Immature natural killer cell (primary cell): ENCODE data around the gene RPS28. TPM values are rescaled to one million over a fixed set of nuclear protein-coding genes. Genes with fewer than 3 reads are reported as not detected.
A peak's percentile ranks its signal among the peaks of the same experiment; 100 is the strongest.
"Not testable (repeated sequence)": the region's sequence is repeated elsewhere in the genome, so short reads cannot be mapped to it uniquely, and the experiment has no call there.

Experiments
- DNase-seq, 3 donors: peaks; one replicate each; pipeline ENCODE4 v3.0.0; 2022; ENCODE audit warnings: mixed read lengths in 1 of 3
- H3K27ac Mint-ChIP-seq, 6 donors: one replicate each; pipeline ENCODE4 v1.8.0; 2020; ENCODE audit warnings: mixed read lengths in 6 of 6, mild to moderate bottlenecking in 5 of 6, inconsistent platforms in 4 of 6, moderate library complexity in 3 of 6
- H3K27me3 Mint-ChIP-seq, 3 donors: one replicate each; pipeline ENCODE4 v1.8.0; 2020 to 2021; ENCODE audit warnings: low read depth in 3 of 3, mild to moderate bottlenecking in 3 of 3, mixed read lengths in 3 of 3, moderate library complexity in 3 of 3, inconsistent platforms in 1 of 3
- H3K36me3 Mint-ChIP-seq, 3 donors: one replicate each; pipeline ENCODE4 v1.8.0; 2020; ENCODE audit warnings: mixed read lengths in 3 of 3, inconsistent platforms in 2 of 3, mild to moderate bottlenecking in 2 of 3
- H3K4me1 Mint-ChIP-seq, 2 donors: one replicate each; pipeline ENCODE4 v1.8.0; 2020; ENCODE audit warnings: inconsistent platforms in 2 of 2, mild to moderate bottlenecking in 2 of 2, mixed read lengths in 2 of 2, moderate library complexity in 1 of 2
- H3K4me3 Mint-ChIP-seq, 5 donors: one replicate each; pipeline ENCODE4 v1.8.0; 2020; ENCODE audit warnings: mild to moderate bottlenecking in 5 of 5, mixed read lengths in 5 of 5, inconsistent platforms in 3 of 5, moderate library complexity in 3 of 5
- H3K9me3 Mint-ChIP-seq, 6 donors: one replicate each; pipeline ENCODE4 v1.8.0; 2020; ENCODE audit warnings: mild to moderate bottlenecking in 6 of 6, mixed read lengths in 6 of 6, inconsistent platforms in 4 of 6, moderate library complexity in 3 of 6
- polyA plus RNA-seq, 3 donors: library from polyadenylated mRNA; unstranded; fragments of 300-500 nt; fragmentation: Illumina TruSeq; gene quantifications; one replicate each; pipeline ENCODE4 v1.2.3, GENCODE V29; 2021

RPS28 gene
- polyA plus RNA-seq, 3 donors from 2014 or later = 690 to 1,852 (median 1,290) TPM

GRCh38 chr19:8341504-8341903, 20.2 kb downstream of the RPS28 start:
- not testable (repeated sequence) for DNase-seq, H3K36me3 Mint-ChIP-seq, H3K9me3 Mint-ChIP-seq, H3K27me3 Mint-ChIP-seq
- peak overlapping the region; percentile 76 to 93 (median 88) for H3K27ac Mint-ChIP-seq
- peak overlapping the region; percentile 42 to 90 (median 71) for H3K4me3 Mint-ChIP-seq
- H3K4me1 Mint-ChIP-seq = peaks cover 21 to 25% of the 10 kb centered on the region in 2 donors

- Mint-ChIP-seq H3K27ac (peak overlapping the region; percentile 76 to 93 (median 88)), H3K4me1 (peaks cover 21 to 25% of the 10 kb centered on the region in 2 donors), H3K4me3 (peak overlapping the region; percentile 52 to 90 (median 75)), H3K9me3 (no peaks in the 10 kb centered on the region), H3K27me3 (peaks cover 4 to 9% (median 8%) of the 10 kb centered on the region in 3 donors), H3K36me3 (no peaks in the 10 kb centered on the region)
- DNase-seq = no peak
Measured at GRCh38 chr19:8342316-8342683, 21.0 kb downstream of the RPS28 start.

GRCh38 chr19:8342684-8343482, 21.6 kb downstream of the RPS28 start, which contains the start of gene KANK3:
TSS of gene KANK3 (minus strand) at chr19:8343262. CDS start at chr19:8337828, 5,434 bp downstream.
- Mint-ChIP-seq H3K9me3 (no peaks in the 10 kb centered on the region), H3K27ac (peak within 1 kb of the TSS; percentile 79 to 93 (median 88)), H3K27me3 (peaks cover 4 to 8% (median 6%) of the 10 kb centered on the region in 3 donors), H3K4me3 (peak within 1 kb of the TSS; percentile 86 to 90 (median 87)), H3K4me1 (peaks cover 19 to 25% of the 10 kb centered on the region in 2 donors), H3K36me3 (no peaks in the 10 kb centered on the region)
- DNase-seq = peak; percentile 93 to 95 (median 95)

- DNase-seq = no peak
- peaks cover 19 to 25% of the 10 kb centered on the region in 2 donors for H3K4me1 Mint-ChIP-seq
- peak overlapping the region; percentile 39 to 92 (median 86) for H3K27ac Mint-ChIP-seq
- H3K36me3 Mint-ChIP-seq = no peaks in the 10 kb centered on the region
- no peaks in the 10 kb centered on the region for H3K9me3 Mint-ChIP-seq
- peak overlapping the region; percentile 86 to 90 (median 87) for H3K4me3 Mint-ChIP-seq
- H3K27me3 Mint-ChIP-seq = peaks cover 0 to 8% (median 6%) of the 10 kb centered on the region in 3 donors
Measured at GRCh38 chr19:8343483-8343844, 22.2 kb downstream of the RPS28 start.

GRCh38 chr19:8349629-8350372, 28.5 kb downstream of the RPS28 start:
- peaks cover 4 to 11% (median 8%) of the 10 kb centered on the region in 3 donors for H3K27me3 Mint-ChIP-seq
- not testable (repeated sequence) for H3K36me3 Mint-ChIP-seq, H3K9me3 Mint-ChIP-seq, H3K27ac Mint-ChIP-seq, H3K4me3 Mint-ChIP-seq, H3K4me1 Mint-ChIP-seq, DNase-seq

GRCh38 chr19:8352134-8352827, 31.0 kb downstream of the RPS28 start:
- Mint-ChIP-seq H3K4me3 (no peak overlapping the region), H3K27me3 (peaks cover 4 to 9% (median 8%) of the 10 kb centered on the region in 3 donors), H3K36me3 (no peaks in the 10 kb centered on the region), H3K27ac (no peak overlapping the region), H3K9me3 (no peaks in the 10 kb centered on the region), H3K4me1 (peaks cover 2 to 5% of the 10 kb centered on the region in 2 donors)
- no peak for DNase-seq

GRCh38 chr19:8352845-8353244, 31.5 kb downstream of the RPS28 start:
- DNase-seq, H3K27ac Mint-ChIP-seq: not testable (repeated sequence)

GRCh38 chr19:8355631-8356402, 34.5 kb downstream of the RPS28 start:
- Mint-ChIP-seq H3K27me3 (peaks cover 6 to 19% (median 9%) of the 10 kb centered on the region in 3 donors), H3K27ac (no peak overlapping the region), H3K4me1 (peaks cover 2 to 5% of the 10 kb centered on the region in 2 donors), H3K36me3 (no peaks in the 10 kb centered on the region), H3K9me3 (no peaks in the 10 kb centered on the region), H3K4me3 (no peak overlapping the region)
- DNase-seq = no peak

More at GRCh38 chr19:8352845-8353244, 31.5 kb downstream of the RPS28 start:
- not testable (repeated sequence) for H3K4me3 Mint-ChIP-seq, H3K9me3 Mint-ChIP-seq, H3K27me3 Mint-ChIP-seq, H3K36me3 Mint-ChIP-seq, H3K4me1 Mint-ChIP-seq

GRCh38 chr19:8357007-8357521, 35.8 kb downstream of the RPS28 start:
- no peaks in the 10 kb centered on the region for H3K36me3 Mint-ChIP-seq
- H3K27me3 Mint-ChIP-seq = peaks cover 6 to 18% (median 7%) of the 10 kb centered on the region in 3 donors
- no peak overlapping the region for H3K27ac Mint-ChIP-seq
- DNase-seq = no peak
- no peaks in the 10 kb centered on the region for H3K9me3 Mint-ChIP-seq
- peaks cover 2 to 5% of the 10 kb centered on the region in 2 donors for H3K4me1 Mint-ChIP-seq
- no peak overlapping the region for H3K4me3 Mint-ChIP-seq

GRCh38 chr19:8358948-8359347, 37.7 kb downstream of the RPS28 start:
- Mint-ChIP-seq H3K27me3 (peaks cover 5 to 21% (median 7%) of the 10 kb centered on the region in 3 donors), H3K27ac (no peak overlapping the region), H3K9me3 (no peaks in the 10 kb centered on the region), H3K4me3 (no peak overlapping the region), H3K36me3 (no peaks in the 10 kb centered on the region), H3K4me1 (peaks cover 5 to 12% of the 10 kb centered on the region in 2 donors)
- DNase-seq = no peak

- Mint-ChIP-seq H3K4me3 (no peak overlapping the region), H3K4me1 (peaks cover 7 to 12% of the 10 kb centered on the region in 2 donors), H3K36me3 (no peaks in the 10 kb centered on the region), H3K27ac (no peak overlapping the region), H3K9me3 (no peaks in the 10 kb centered on the region), H3K27me3 (peaks cover 4 to 22% (median 6%) of the 10 kb centered on the region in 3 donors)
- DNase-seq = no peak
Measured at GRCh38 chr19:8360196-8360595, 38.9 kb downstream of the RPS28 start.

- Mint-ChIP-seq H3K27me3 (peaks cover 10 to 22% (median 11%) of the 10 kb centered on the region in 3 donors), H3K4me3 (peak overlapping the region in 1 of 5 donors; percentile 63), H3K9me3 (no peaks in the 10 kb centered on the region), H3K27ac (no peak overlapping the region), H3K4me1 (peaks cover 7% of the 10 kb centered on the region in 2 donors), H3K36me3 (no peaks in the 10 kb centered on the region)
- no peak for DNase-seq
Measured at GRCh38 chr19:8361921-8362793, 40.9 kb downstream of the RPS28 start.
